ENCODE results near the gene AGBL1. TPM values are rescaled to one million over a fixed set of nuclear protein-coding genes. Genes with fewer than 3 reads are reported as not detected.

AGBL1 gene
- total and polyA plus RNA-seq, 9 donors = under 0.01 to 0.02 TPM; not detected in 7

DNA sequence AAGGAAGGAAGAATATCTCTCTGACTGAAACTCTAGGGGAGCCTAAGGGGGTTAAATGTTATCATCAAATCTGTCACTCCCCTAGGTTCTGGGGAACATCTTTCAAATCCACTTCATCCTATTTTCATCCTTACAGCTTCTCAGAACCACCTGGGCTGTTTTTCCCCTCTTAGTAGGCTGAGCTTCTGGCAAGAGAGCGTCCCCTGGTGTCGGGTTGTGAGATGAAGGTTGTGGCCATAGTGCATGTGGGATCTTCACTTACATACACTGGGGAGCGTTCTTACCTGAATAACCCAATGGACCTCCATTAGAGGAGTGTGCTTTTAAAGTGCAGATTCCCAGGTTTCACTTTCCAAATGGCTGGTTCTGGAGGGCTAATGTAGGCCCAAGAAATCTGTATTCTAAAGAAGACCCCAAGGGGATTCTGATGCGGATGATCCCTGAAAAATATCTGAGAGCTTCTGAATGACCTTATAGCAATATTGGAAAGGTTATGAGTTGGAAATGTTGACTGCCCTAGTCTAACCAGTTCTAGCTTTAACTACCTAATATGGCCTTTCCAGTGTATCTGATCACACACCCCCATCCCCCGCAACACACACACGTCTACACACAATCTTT lies 663.7 kb downstream of the AGBL1 start:
- WGBS, 3 donors = 44 to 51% (median 47%) methylated on average over 6 of the region's 6 CpGs
- Histone ChIP-seq H3K36me3 (no peaks in the 10 kb centered on the region), H3K4me3 (no peak overlapping the region), H3K27me3 (no peaks in the 10 kb centered on the region), H3K9me3 (no peaks in the 10 kb centered on the region), H3K4me1 (ENCODE audit: insufficient read depth) (no peaks in the 10 kb centered on the region), H3K27ac (no peak overlapping the region)
- DNase-seq = no peak
- no peak for TF ChIP-seq POLR2A (IDR thresholded peaks at IDR 0.05)
- TF ChIP-seq CTCF (IDR thresholded peaks at IDR 0.05) = no peak
- no peak for TF ChIP-seq EP300 (IDR thresholded peaks at IDR 0.05)
- intact Hi-C loops (cut with DNase I) = no loop called here

GRCh38 chr15:86744198-86744780 lies 664.6 kb downstream of the AGBL1 start:
- 49 to 60% (median 52%) methylated on average over 7 of the region's 7 CpGs for WGBS, 3 donors
- H3K9me3 ChIP-seq = no peaks in the 10 kb centered on the region
- TF ChIP-seq CTCF (IDR thresholded peaks at IDR 0.05) (no peak), POLR2A (IDR thresholded peaks at IDR 0.05) (no peak), EP300 (IDR thresholded peaks at IDR 0.05) (no peak)
- no peak overlapping the region for H3K4me3 ChIP-seq
- H3K27me3 ChIP-seq = no peaks in the 10 kb centered on the region
- H3K4me1 ChIP-seq (ENCODE audit: insufficient read depth) = no peaks in the 10 kb centered on the region
- H3K27ac ChIP-seq = no peak overlapping the region
- intact Hi-C loops (cut with DNase I) = no loop called here
- no peak for DNase-seq
- H3K36me3 ChIP-seq = no peaks in the 10 kb centered on the region

DNA sequence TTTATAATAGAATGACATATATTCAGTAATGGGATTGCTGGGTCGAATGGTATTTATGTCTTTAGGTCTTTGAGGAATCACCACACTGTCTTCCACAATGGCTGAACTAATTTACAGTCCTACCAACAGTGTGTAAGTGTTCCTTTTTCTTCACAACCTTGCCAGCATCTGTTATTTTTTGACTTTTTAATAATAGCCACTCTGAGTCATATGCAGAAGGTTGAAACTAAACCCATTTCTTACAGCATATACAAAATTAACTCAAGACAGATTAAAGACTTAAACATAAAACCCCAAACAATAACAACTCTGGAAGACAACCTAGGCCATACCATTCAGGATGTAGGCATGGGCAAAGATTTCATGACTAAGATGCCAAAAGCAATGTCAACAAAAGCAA lies 671.4 kb downstream of the AGBL1 start:
- H3K27ac ChIP-seq = no peak overlapping the region
- no peak overlapping the region for H3K4me3 ChIP-seq
- 45 to 79% (median 52%) methylated on average over 1 of the region's 1 CpG for WGBS, 3 donors
- no peak for TF ChIP-seq POLR2A (IDR thresholded peaks at IDR 0.05)
- no peak for TF ChIP-seq CTCF (IDR thresholded peaks at IDR 0.05)
- TF ChIP-seq EP300 (IDR thresholded peaks at IDR 0.05) = no peak
- no peaks in the 10 kb centered on the region for H3K36me3 ChIP-seq
- H3K27me3 ChIP-seq = no peaks in the 10 kb centered on the region
- no peak for DNase-seq
- H3K9me3 ChIP-seq = no peaks in the 10 kb centered on the region
- intact Hi-C loops (cut with DNase I) = no loop called here
- no peaks in the 10 kb centered on the region for H3K4me1 ChIP-seq (ENCODE audit: insufficient read depth)

- TF ChIP-seq EP300 (IDR thresholded peaks at IDR 0.05) (no peak), POLR2A (IDR thresholded peaks at IDR 0.05) (no peak), CTCF (IDR thresholded peaks at IDR 0.05) (no peak)
- H3K27me3 ChIP-seq = no peaks in the 10 kb centered on the region
- intact Hi-C loops (cut with DNase I) = no loop called here
- H3K4me3 ChIP-seq = no peak overlapping the region
- no peaks in the 10 kb centered on the region for H3K9me3 ChIP-seq
- no peak for DNase-seq
- no peaks in the 10 kb centered on the region for H3K36me3 ChIP-seq
- H3K4me1 ChIP-seq (ENCODE audit: insufficient read depth) = no peaks in the 10 kb centered on the region
- H3K27ac ChIP-seq = no peak overlapping the region
- WGBS, 3 donors = 68 to 81% (median 77%) methylated on average over 3 of the region's 3 CpGs
Observed at GRCh38 chr15:86754846-86755245, 675.2 kb downstream of the AGBL1 start.
